Activated CD4-positive, alpha-beta T cell treated with anti-CD3 and anti-CD28 coated beads, Interleukin-2, amount 50 U/mL, for 48 hours (primary cell): ENCODE data around the gene DPYSL5.
"Not testable (repeated sequence)": the region's sequence is repeated elsewhere in the genome, so short reads cannot be mapped to it uniquely, and the experiment has no call there.

Source experiments
- DNase-seq, 2 experiments: peaks; one replicate each; pipeline ENCODE4 v3.0.0-alpha.2; 2020

Gene DPYSL5

GRCh38 chr2:26904839-26905238 is 56.9 kb downstream of the DPYSL5 start:
- no peak for DNase-seq

GRCh38 chr2:26905341-26906198 is 57.6 kb downstream of the DPYSL5 start:
- DNase-seq: no peak

GRCh38 chr2:26907416-26907815 is 59.5 kb downstream of the DPYSL5 start:
- DNase-seq: no peak

GRCh38 chr2:26910176-26910575 is 62.2 kb downstream of the DPYSL5 start:
- no peak for DNase-seq

GRCh38 chr2:26911911-26912861 is 64.3 kb downstream of the DPYSL5 start:
- no peak for DNase-seq

GRCh38 chr2:26913606-26913998 is 65.7 kb downstream of the DPYSL5 start:
- DNase-seq: no peak

- no peak for DNase-seq
Observed at GRCh38 chr2:26913999-26914658, 66.2 kb downstream of the DPYSL5 start.

GRCh38 chr2:26914659-26915310 is 66.9 kb downstream of the DPYSL5 start:
- DNase-seq: no peak

- DNase-seq: no peak
Observed at GRCh38 chr2:26915316-26915715, 67.4 kb downstream of the DPYSL5 start.

GRCh38 chr2:26916128-26916692 is 68.3 kb downstream of the DPYSL5 start:
- DNase-seq: no peak

GRCh38 chr2:26917135-26917836 is 69.4 kb downstream of the DPYSL5 start:
- no peak for DNase-seq

- no peak for DNase-seq
Observed at GRCh38 chr2:26921323-26921722, 73.4 kb downstream of the DPYSL5 start.

GRCh38 chr2:26922405-26923188 is 74.7 kb downstream of the DPYSL5 start:
- DNase-seq: peak; percentile 35 to 43

GRCh38 chr2:26923189-26923466 is 75.2 kb downstream of the DPYSL5 start:
- not testable (repeated sequence) for DNase-seq

- no peak for DNase-seq
Observed at GRCh38 chr2:26924731-26925099, 76.8 kb downstream of the DPYSL5 start.

GRCh38 chr2:26925100-26925791 is 77.3 kb downstream of the DPYSL5 start:
- no peak for DNase-seq

- DNase-seq: no peak
Observed at GRCh38 chr2:26927221-26927620, 79.3 kb downstream of the DPYSL5 start.

- no peak for DNase-seq
Observed at GRCh38 chr2:26932974-26933373, 85.0 kb downstream of the DPYSL5 start.

- no peak for DNase-seq
Observed at GRCh38 chr2:26933431-26934334, 85.8 kb downstream of the DPYSL5 start.
